HepG2 (cell line): Measurements from ENCODE around the gene SDHAF1. TPM values are rescaled to one million over a fixed set of nuclear protein-coding genes. Genes with fewer than 3 reads are reported as not detected.

Source experiments
- CENPX ChIP-seq: sonication (generic); formaldehyde crosslinking; IDR thresholded peaks from 2 replicates; pipeline ENCODE4 v1.9.0; 2021; ENCODE audit warnings: mild to moderate bottlenecking, missing genetic modification reagents, moderate library complexity
- FOXA1 ChIP-seq, 2 experiments: fragments of 450-650 bp in 1 of 2; sonication (generic) in 1 of 2; formaldehyde crosslinking in 1 of 2; IDR thresholded peaks; 2 replicates each; pipeline versions ENCODE4 v1.4.0 to v1.6.1; 2016 to 2020; ENCODE audit warnings: missing genetic modification reagents in 1 of 2
- HDAC2 ChIP-seq: sonication (generic); formaldehyde crosslinking; IDR thresholded peaks from 2 replicates; pipeline ENCODE4 v1.4.0; 2020; ENCODE audit warnings: missing genetic modification reagents
- KDM5B ChIP-seq: sonication (generic); formaldehyde crosslinking; IDR thresholded peaks from 2 replicates; pipeline ENCODE4 v1.4.0; 2020; ENCODE audit warnings: missing genetic modification reagents, mild to moderate bottlenecking, borderline replicate concordance
- KLF16 ChIP-seq, 2 experiments: sonication (generic) in 1 of 2; formaldehyde crosslinking in 1 of 2; IDR thresholded peaks; 2 replicates each; pipeline versions ENCODE4 v1.6.1 to v1.8.0; 2016 to 2023; ENCODE audit warnings: missing genetic modification reagents in 2 of 2, missing compliant biosample characterization in 1 of 2
- KLF9 ChIP-seq: IDR thresholded peaks from 2 replicates; pipeline ENCODE4 v1.6.1; 2016; ENCODE audit warnings: low read depth
- NFKBIZ ChIP-seq: IDR thresholded peaks from 2 replicates; pipeline ENCODE4 v1.6.1; 2018; ENCODE audit warnings: missing genetic modification reagents, missing compliant biosample characterization
- NR2F6 ChIP-seq, 2 experiments: IDR thresholded peaks; 2 replicates each; pipeline ENCODE4 v1.6.1; 2016; ENCODE audit warnings: antibody characterized with exemption in 1 of 2, mild to moderate bottlenecking in 1 of 2
- PHF20 ChIP-seq: sonication (generic); formaldehyde crosslinking; IDR thresholded peaks from 2 replicates; pipeline ENCODE4 v1.5.0; 2020; ENCODE audit warnings: mild to moderate bottlenecking, missing genetic modification reagents
- SIX1 ChIP-seq: sonication (generic); formaldehyde crosslinking; IDR thresholded peaks from 2 replicates; pipeline ENCODE4 v1.4.0; 2020; ENCODE audit warnings: missing genetic modification reagents, borderline replicate concordance
- TP53 ChIP-seq: sonication (generic); formaldehyde crosslinking; conservative IDR thresholded peaks from 2 replicates; pipeline ENCODE4 v1.4.0; 2020; ENCODE audit warnings: missing genetic modification reagents
- TSC22D2 ChIP-seq: sonication (generic); formaldehyde crosslinking; IDR thresholded peaks from 2 replicates; pipeline ENCODE4 v1.5.1; 2020; ENCODE audit warnings: missing genetic modification reagents, mild to moderate bottlenecking, borderline replicate concordance
- YEATS2 ChIP-seq: sonication (generic); formaldehyde crosslinking; IDR thresholded peaks from 2 replicates; pipeline ENCODE4 v1.4.0; 2020; ENCODE audit warnings: missing genetic modification reagents, borderline replicate concordance
- ZFP37 ChIP-seq: sonication (generic); formaldehyde crosslinking; IDR thresholded peaks from 2 replicates; pipeline ENCODE4 v1.4.0; 2020; ENCODE audit warnings: missing genetic modification reagents, borderline replicate concordance
- ZFP90 ChIP-seq: sonication (generic); formaldehyde crosslinking; IDR thresholded peaks from 2 replicates; pipeline ENCODE4 v1.8.0; 2022; ENCODE audit warnings: missing genetic modification reagents, mild to moderate bottlenecking, inconsistent platforms, borderline replicate concordance
- ZNF441 ChIP-seq: sonication (generic); formaldehyde crosslinking; IDR thresholded peaks from 2 replicates; pipeline ENCODE4 v1.7.0; 2021; ENCODE audit warnings: missing genetic modification reagents, borderline replicate concordance
- ZNF546 ChIP-seq: sonication (generic); formaldehyde crosslinking; conservative IDR thresholded peaks from 2 replicates; pipeline ENCODE4 v1.8.1; 2023; ENCODE audit warnings: mild to moderate bottlenecking, missing genetic modification reagents
- ZNF564 ChIP-seq: sonication (generic); formaldehyde crosslinking; IDR thresholded peaks from 2 replicates; pipeline ENCODE4 v1.8.1; 2023; ENCODE audit warnings: mild to moderate bottlenecking, missing genetic modification reagents
- ZNF615 ChIP-seq: sonication (generic); formaldehyde crosslinking; IDR thresholded peaks from 2 replicates; pipeline ENCODE4 v1.5.0; 2020; ENCODE audit warnings: mild to moderate bottlenecking, missing genetic modification reagents, borderline replicate concordance
- ZNF780A ChIP-seq: sonication (generic); formaldehyde crosslinking; IDR thresholded peaks from 2 replicates; pipeline ENCODE4 v1.8.0; 2022; ENCODE audit warnings: mild to moderate bottlenecking, missing genetic modification reagents, moderate library complexity
- ZNF816 ChIP-seq: sonication (generic); formaldehyde crosslinking; IDR thresholded peaks from 2 replicates; pipeline ENCODE4 v1.8.0; 2022; ENCODE audit warnings: missing genetic modification reagents, mild to moderate bottlenecking, borderline replicate concordance
- ZNF839 ChIP-seq: sonication (generic); formaldehyde crosslinking; IDR thresholded peaks from 2 replicates; pipeline ENCODE4 v1.4.0; 2020; ENCODE audit warnings: missing genetic modification reagents, mild to moderate bottlenecking, borderline replicate concordance
- polyA plus RNA-seq, 8 experiments: library from polyadenylated mRNA; depleted of rRNA in 3 of 8; stranded (reverse) in 7 of 8; unstranded in 1 of 8; fragments of >200 nt; fragmentation: Illumina TruSeq in 4 of 8; extraction: Trizol in 4 of 8; gene quantifications; 2 replicates each; pipeline versions ENCODE4 v1.2.1 to v1.2.3, GENCODE V29; 2011 to 2016; ENCODE audit warnings: low read depth in 4 of 8, missing spikeins in 1 of 8, mixed read lengths in 1 of 8; ENCODE audit not compliant: insufficient read depth in 1 of 8
- total RNA-seq, 5 experiments: library from RNA; depleted of rRNA; stranded (reverse); fragments of >200 nt; fragmentation: Illumina TruSeq; extraction: Trizol; gene quantifications; 2 replicates each; pipeline ENCODE4 v1.2.3, GENCODE V29; 2016; ENCODE audit warnings: low read depth in 1 of 5
- TF ChIP-seq, protein P1 (sequence below): sonication (generic); formaldehyde crosslinking; conservative IDR thresholded peaks from 2 replicates; pipeline ENCODE4 v1.8.0; 2022; ENCODE audit warnings: missing genetic modification reagents
- TF ChIP-seq, protein P2 (sequence below): sonication (generic); formaldehyde crosslinking; IDR thresholded peaks from 2 replicates; pipeline ENCODE4 v1.9.0; 2021; ENCODE audit warnings: missing genetic modification reagents, mild to moderate bottlenecking, borderline replicate concordance
- TF ChIP-seq, protein P3 (sequence below): sonication (generic); formaldehyde crosslinking; IDR thresholded peaks from 2 replicates; pipeline ENCODE4 v1.5.0; 2020; ENCODE audit warnings: missing genetic modification reagents

The SDHAF1 gene
- total and polyA plus RNA-seq, 2 of the 13 experiments (the other 11 are each of a cell fraction or from before 2014, with no cell fraction given) = 17.8 to 22.8 TPM

DNA sequence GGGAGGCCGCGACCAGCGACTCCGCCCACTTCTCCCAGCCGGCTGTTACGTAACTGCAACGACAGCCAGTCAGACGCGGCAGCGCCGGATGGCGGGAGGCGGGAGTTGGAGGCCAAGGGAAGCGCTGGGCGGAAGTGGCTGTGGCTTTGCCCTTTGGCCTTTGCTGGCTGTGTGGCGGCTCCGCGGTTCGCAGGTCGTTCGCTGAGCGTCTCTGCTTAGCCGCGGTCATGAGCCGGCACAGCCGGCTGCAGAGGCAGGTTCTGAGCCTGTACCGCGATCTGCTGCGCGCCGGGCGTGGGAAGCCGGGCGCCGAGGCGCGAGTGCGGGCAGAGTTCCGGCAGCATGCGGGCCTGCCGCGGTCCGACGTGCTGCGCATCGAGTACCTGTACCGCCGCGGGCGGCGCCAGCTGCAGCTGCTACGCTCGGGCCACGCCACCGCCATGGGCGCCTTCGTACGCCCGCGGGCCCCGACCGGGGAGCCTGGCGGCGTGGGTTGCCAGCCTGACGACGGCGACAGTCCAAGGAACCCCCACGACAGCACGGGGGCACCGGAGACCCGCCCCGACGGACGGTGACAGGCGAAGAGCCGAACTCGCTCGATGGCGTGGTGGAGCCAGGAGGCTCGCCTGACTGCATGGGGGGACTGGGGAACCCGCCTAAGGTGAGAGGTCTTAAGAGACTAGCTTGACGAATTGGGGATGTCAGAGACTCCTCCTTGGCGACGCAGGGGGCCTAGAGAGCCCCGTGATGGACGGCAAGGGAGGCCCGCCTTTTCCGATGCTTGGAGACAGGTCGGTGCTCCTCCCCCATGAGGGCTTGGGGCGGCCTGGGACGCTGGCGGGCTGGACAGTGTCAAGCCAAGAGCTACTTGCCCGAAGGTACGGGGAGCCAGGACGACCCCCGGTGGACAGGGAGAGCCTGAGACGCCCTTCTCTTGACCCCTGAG lies at the start of gene SDHAF1 (continued):
- TF ChIP-seq ZFP90 (CRISPR knock-in tag) (no peak), ZFP37 (CRISPR knock-in tag) (no peak), HDAC2 (peak; percentile 76; the same call in 1 of the 2 replicates), KLF9 (CRISPR knock-in tag) (0 out of 2 replicates have a peak, but pooled peaks have one; percentile 53), ZNF546 (CRISPR knock-in tag) (0 out of 2 replicates have a peak, but pooled peaks have one; percentile 74), CENPX (CRISPR knock-in tag) (no peak), KDM5B (CRISPR knock-in tag) (peak; percentile 85), ZNF564 (CRISPR knock-in tag) (peak; percentile 86), ZNF780A (CRISPR knock-in tag) (no peak; the same call in 1 of the 2 replicates), PHF20 (peak; percentile 85), FOXA1 (IDR thresholded peaks at IDR 0.05) (no peak), FOXA1 (CRISPR knock-in tag; IDR thresholded peaks at IDR 0.05) (no peak), TSC22D2 (CRISPR knock-in tag) (no peak), NFKBIZ (CRISPR knock-in tag) (peak; percentile 46; the same call in 1 of the 2 replicates), KLF16 (CRISPR knock-in tag; IDR thresholded peaks at IDR 0.05) (peak in 1 of 2 experiments; percentile 87; a peak in 2 of 4 replicates), TP53 (CRISPR knock-in tag) (no peak), NR2F6 (IDR thresholded peaks at IDR 0.05) (peak; percentile 88), NR2F6 (CRISPR knock-in tag; IDR thresholded peaks at IDR 0.05) (peak; percentile 98), ZNF839 (CRISPR knock-in tag) (peak; percentile 20; the same call in 1 of the 2 replicates), ZNF441 (peak; percentile 90), SIX1 (no peak), ZNF816 (peak; percentile 49; the same call in 1 of the 2 replicates), YEATS2 (CRISPR knock-in tag) (peak; percentile 73), ZNF615 (CRISPR knock-in tag) (no peak)
- TF ChIP-seq, protein P1, sequence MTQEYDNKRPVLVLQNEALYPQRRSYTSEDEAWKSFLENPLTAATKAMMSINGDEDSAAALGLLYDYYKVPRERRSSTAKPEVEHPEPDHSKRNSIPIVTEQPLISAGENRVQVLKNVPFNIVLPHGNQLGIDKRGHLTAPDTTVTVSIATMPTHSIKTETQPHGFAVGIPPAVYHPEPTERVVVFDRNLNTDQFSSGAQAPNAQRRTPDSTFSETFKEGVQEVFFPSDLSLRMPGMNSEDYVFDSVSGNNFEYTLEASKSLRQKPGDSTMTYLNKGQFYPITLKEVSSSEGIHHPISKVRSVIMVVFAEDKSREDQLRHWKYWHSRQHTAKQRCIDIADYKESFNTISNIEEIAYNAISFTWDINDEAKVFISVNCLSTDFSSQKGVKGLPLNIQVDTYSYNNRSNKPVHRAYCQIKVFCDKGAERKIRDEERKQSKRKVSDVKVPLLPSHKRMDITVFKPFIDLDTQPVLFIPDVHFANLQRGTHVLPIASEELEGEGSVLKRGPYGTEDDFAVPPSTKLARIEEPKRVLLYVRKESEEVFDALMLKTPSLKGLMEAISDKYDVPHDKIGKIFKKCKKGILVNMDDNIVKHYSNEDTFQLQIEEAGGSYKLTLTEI = no peak
- TF ChIP-seq, protein P2, sequence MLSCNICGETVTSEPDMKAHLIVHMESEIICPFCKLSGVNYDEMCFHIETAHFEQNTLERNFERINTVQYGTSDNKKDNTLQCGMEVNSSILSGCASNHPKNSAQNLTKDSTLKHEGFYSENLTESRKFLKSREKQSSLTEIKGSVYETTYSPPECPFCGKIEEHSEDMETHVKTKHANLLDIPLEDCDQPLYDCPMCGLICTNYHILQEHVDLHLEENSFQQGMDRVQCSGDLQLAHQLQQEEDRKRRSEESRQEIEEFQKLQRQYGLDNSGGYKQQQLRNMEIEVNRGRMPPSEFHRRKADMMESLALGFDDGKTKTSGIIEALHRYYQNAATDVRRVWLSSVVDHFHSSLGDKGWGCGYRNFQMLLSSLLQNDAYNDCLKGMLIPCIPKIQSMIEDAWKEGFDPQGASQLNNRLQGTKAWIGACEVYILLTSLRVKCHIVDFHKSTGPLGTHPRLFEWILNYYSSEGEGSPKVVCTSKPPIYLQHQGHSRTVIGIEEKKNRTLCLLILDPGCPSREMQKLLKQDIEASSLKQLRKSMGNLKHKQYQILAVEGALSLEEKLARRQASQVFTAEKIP (CRISPR knock-in tag) = no peak
- TF ChIP-seq, protein P3, sequence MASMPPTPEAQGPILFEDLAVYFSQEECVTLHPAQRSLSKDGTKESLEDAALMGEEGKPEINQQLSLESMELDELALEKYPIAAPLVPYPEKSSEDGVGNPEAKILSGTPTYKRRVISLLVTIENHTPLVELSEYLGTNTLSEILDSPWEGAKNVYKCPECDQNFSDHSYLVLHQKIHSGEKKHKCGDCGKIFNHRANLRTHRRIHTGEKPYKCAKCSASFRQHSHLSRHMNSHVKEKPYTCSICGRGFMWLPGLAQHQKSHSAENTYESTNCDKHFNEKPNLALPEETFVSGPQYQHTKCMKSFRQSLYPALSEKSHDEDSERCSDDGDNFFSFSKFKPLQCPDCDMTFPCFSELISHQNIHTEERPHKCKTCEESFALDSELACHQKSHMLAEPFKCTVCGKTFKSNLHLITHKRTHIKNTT (CRISPR knock-in tag) = no peak
